ENCODE measurements around the gene MYO1G.

Gene MYO1G

GRCh38 chr7:44930921-44931320 is 47.9 kb downstream of the MYO1G start:
- no peak for DNase-seq

GRCh38 chr7:44922351-44922694 is 56.5 kb downstream of the MYO1G start:
- DNase-seq, result no peak

- peak; percentile 51 for DNase-seq
Observed at GRCh38 chr7:44921607-44922350, 57.0 kb downstream of the MYO1G start.

DNA sequence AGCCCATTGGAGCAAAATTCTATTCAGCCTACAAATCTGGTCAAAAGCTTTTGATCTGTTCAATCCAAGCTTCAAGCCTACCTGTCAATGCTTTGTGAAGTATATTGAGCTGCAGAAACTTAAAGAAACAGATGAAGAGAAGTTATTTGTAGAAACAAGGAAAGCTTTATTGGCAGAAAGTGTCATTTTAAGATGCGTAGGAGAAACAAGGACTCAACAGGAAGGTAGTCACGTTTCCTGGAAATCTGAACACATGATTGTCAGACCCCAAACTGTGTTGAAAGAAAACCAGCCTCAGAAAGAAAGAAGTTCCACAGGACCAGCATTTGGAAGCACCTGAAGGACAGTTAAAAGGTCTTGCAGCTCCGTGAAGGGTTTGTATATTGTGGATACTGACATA is 58.7 kb downstream of the MYO1G start:
- no peak for DNase-seq

DNA sequence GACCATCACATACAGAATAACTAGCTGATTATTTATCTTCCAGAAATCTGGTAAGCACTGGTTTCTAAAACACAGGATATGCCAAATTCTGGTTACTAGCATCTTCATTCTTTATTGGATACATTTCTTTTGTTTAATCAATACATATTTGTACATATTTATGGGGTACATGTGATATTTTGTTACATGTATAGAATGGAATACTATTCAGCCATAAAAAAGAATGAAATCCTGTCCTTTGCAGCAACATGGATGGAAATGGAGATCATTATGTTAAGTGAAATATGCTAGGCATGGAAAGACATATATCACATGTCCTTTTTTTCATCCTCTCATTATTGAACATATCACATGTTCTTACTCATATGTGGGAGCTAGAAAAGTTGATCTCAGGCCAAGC is 60.8 kb downstream of the MYO1G start:
- no peak for DNase-seq

DNA sequence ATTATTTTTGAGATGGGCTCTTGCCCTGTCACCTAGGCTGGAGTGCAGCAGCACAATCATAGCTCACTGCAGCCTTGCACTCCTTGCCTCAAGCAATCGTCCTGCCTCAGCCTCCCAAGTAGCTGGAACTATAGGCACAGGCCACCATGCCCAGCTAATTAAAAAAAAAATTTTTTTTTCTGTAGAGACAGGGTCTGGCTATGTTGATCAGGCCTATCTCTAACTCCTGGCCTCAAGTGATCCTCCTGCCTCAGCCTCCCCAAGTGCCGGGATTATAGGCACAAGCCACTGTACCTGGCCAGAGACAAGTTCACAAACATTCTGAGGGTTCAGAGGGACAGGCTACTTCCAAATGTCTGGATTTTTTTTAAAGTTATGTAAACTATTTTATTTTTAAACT is 61.4 kb downstream of the MYO1G start:
- no peak for DNase-seq

GRCh38 chr7:44914992-44915607 is 63.7 kb downstream of the MYO1G start:
- DNase-seq, result no peak

- no peak for DNase-seq
Observed at GRCh38 chr7:44912775-44913347, 66.0 kb downstream of the MYO1G start.

Measured in NCI-H2029 treated with DMSO at 0.1 percent for 48 hours (cell line).